ENCODE results near the gene TGFBR3. TPM values are rescaled to one million over a fixed set of nuclear protein-coding genes. Genes with fewer than 3 reads are reported as not detected.

The TGFBR3 gene
- total and polyA plus RNA-seq, 2 of the 8 experiments (the other 6 are each of a cell fraction or from before 2014, with no cell fraction given): 2.0 to 6.1 TPM

- TF ChIP-seq CHD7 (IDR thresholded peaks at IDR 0.05; ENCODE audit: insufficient replicate concordance, low read length) (no peak), TCF12 (IDR thresholded peaks at IDR 0.05; ENCODE audit: low read depth, low read length) (no peak), SAP30 (IDR thresholded peaks at IDR 0.05; ENCODE audit: insufficient read depth, insufficient replicate concordance, low read length) (no peak)
Measured at GRCh38 chr1:91821126-91821868, 64.7 kb downstream of the TGFBR3 start (continued).

Measured in H1 (cell line).